ENCODE results near the gene RHOV.
A peak's percentile ranks its signal among the peaks of the same experiment; 100 is the strongest.

RHOV gene

GRCh38 chr15:40893019-40893670, 19.1 kb upstream of the RHOV start:
- H3K27ac ChIP-seq, result no peak overlapping the region; the same call in 1 of the 2 replicates
- no peak for TF ChIP-seq ZFX (IDR thresholded peaks at IDR 0.05)
- TF ChIP-seq, protein P1, sequence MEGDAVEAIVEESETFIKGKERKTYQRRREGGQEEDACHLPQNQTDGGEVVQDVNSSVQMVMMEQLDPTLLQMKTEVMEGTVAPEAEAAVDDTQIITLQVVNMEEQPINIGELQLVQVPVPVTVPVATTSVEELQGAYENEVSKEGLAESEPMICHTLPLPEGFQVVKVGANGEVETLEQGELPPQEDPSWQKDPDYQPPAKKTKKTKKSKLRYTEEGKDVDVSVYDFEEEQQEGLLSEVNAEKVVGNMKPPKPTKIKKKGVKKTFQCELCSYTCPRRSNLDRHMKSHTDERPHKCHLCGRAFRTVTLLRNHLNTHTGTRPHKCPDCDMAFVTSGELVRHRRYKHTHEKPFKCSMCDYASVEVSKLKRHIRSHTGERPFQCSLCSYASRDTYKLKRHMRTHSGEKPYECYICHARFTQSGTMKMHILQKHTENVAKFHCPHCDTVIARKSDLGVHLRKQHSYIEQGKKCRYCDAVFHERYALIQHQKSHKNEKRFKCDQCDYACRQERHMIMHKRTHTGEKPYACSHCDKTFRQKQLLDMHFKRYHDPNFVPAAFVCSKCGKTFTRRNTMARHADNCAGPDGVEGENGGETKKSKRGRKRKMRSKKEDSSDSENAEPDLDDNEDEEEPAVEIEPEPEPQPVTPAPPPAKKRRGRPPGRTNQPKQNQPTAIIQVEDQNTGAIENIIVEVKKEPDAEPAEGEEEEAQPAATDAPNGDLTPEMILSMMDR (conservative IDR thresholded peaks at IDR 0.05), result no peak

- TF ChIP-seq, protein P1 (conservative IDR thresholded peaks at IDR 0.05), result no peak
- TF ChIP-seq ZFX (IDR thresholded peaks at IDR 0.05), result no peak
- H3K27ac ChIP-seq, result no peak overlapping the region
Observed at GRCh38 chr15:40892447-40893012, 18.5 kb upstream of the RHOV start.

DNA sequence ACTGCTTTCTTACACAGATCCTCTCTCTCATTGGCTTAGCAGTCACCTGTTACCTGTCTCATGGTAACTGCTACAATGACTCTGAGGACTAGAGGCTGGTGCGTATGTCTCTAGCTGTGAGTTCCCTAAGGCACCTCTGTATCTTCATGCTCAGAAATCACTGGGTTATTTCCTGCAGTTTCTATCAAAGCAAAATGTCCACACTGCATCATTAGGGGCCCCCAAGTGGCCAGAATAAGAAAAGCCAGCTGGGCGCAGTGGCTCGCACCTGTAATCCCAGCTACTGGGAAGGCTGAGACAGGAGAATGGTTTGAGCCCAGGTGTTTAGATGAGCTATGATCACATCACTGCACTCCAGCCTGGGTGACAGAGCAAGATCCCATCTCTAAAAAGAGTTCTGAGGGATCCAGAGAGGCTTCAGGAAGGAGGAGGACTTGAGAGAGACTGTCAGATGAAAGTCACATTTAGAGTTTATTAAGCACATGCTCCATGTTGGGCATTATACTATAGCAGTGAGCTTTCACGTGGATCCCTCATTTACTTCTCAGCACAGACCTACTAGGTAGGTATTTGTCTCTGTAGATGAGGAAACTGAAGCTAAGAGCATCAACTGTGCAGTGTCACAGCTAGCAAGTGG, 17.9 kb upstream of the RHOV start:
- TF ChIP-seq, protein P1 (conservative IDR thresholded peaks at IDR 0.05), result peak; percentile 93
- TF ChIP-seq ZFX (IDR thresholded peaks at IDR 0.05), result no peak
- no peak overlapping the region for H3K27ac ChIP-seq

DNA sequence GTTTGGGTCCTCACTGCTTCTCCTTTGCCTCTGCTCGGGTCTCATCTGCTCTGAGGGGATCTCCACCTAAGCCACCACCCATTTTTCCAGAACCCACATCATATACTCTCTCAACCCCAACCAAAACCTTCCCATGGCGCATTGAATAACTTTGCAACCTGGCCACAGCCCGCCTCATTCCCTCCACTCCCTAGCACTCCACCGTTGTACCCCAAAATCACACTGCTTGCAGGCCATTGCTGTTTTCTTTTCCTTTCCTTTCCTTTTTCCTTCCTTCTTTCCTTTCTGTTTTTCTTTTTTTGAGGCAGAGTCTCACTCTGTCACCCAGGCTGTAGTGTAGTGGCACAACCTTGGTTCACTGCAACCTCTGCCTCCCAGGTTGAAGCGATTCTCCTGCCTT, 17.1 kb upstream of the RHOV start:
- no peak overlapping the region for H3K27ac ChIP-seq
- no peak for TF ChIP-seq ZFX (IDR thresholded peaks at IDR 0.05)
- TF ChIP-seq, protein P1 (conservative IDR thresholded peaks at IDR 0.05), result no peak

GRCh38 chr15:40889112-40889511, 15.1 kb upstream of the RHOV start:
- TF ChIP-seq ZFX (IDR thresholded peaks at IDR 0.05), result no peak
- TF ChIP-seq, protein P1 (conservative IDR thresholded peaks at IDR 0.05), result no peak
- no peak overlapping the region for H3K27ac ChIP-seq

- no peak for TF ChIP-seq ZFX (IDR thresholded peaks at IDR 0.05)
- TF ChIP-seq, protein P1 (conservative IDR thresholded peaks at IDR 0.05), result no peak
- no peak overlapping the region for H3K27ac ChIP-seq
Observed at GRCh38 chr15:40886586-40886985, 12.6 kb upstream of the RHOV start.

DNA sequence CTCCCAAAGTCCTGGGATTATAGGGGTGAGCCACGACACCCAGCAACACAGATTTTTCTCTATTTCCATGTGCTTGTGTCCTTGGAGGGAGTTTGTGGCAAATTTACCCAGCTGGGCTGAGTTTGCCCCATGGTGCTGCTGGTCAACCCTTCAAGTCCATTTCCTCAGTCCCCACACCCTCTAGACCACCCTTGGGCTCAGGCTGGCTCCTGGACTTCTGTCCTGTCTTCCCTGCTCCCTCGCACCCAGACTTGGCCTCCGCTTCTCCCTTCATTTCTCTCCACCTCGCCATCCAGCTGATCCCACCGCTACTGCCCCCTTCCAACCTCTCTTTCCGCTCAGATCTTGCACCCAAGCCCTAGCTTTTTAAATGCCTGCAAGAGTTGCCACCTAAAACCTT, 7.3 kb upstream of the RHOV start:
- H3K27ac ChIP-seq, result no peak overlapping the region
- TF ChIP-seq ZFX (IDR thresholded peaks at IDR 0.05), result no peak
- TF ChIP-seq, protein P1 (conservative IDR thresholded peaks at IDR 0.05), result no peak

All from C4-2B (cell line).